NCI-H82 treated with DMSO at 0.1 percent for 48 hours (cell line): Measurements from ENCODE around the gene IVNS1ABP.
A peak's percentile ranks its signal among the peaks of the same experiment; 100 is the strongest.
"Not testable (repeated sequence)": the region's sequence is repeated elsewhere in the genome, so short reads cannot be mapped to it uniquely, and the experiment has no call there.

Experiments
- DNase-seq: peaks from one replicate; lab custom pipeline; 2025; ENCODE audit not compliant: unreplicated experiment; lab: John Stamatoyannopoulos, UW

IVNS1ABP gene

GRCh38 chr1:185334182-185334581 is 17.1 kb upstream of the IVNS1ABP start:
- no peak for DNase-seq

- no peak for DNase-seq
Measured at GRCh38 chr1:185328255-185328654, 11.2 kb upstream of the IVNS1ABP start.

- no peak for DNase-seq
Measured at GRCh38 chr1:185325413-185325812, 8.4 kb upstream of the IVNS1ABP start.

- no peak for DNase-seq
Measured at GRCh38 chr1:185324118-185324517, 7.1 kb upstream of the IVNS1ABP start.

GRCh38 chr1:185322636-185323035 is 5.6 kb upstream of the IVNS1ABP start:
- no peak for DNase-seq

- not testable (repeated sequence) for DNase-seq
Measured at GRCh38 chr1:185321653-185322221, 4.7 kb upstream of the IVNS1ABP start.

GRCh38 chr1:185321104-185321503 is 4.1 kb upstream of the IVNS1ABP start:
- DNase-seq, result not testable (repeated sequence)

- no peak for DNase-seq
Measured at GRCh38 chr1:185319139-185319475, 2.1 kb upstream of the IVNS1ABP start.

GRCh38 chr1:185318431-185319138 is 1.5 kb upstream of the IVNS1ABP start:
- DNase-seq, result no peak

- no peak for DNase-seq
Measured at GRCh38 chr1:185317886-185318310, 855 bp upstream of the IVNS1ABP start.

GRCh38 chr1:185316163-185317033 is 645 bp downstream of the IVNS1ABP start:
- peak; percentile 72 for DNase-seq

GRCh38 chr1:185315445-185316071 is 1.5 kb downstream of the IVNS1ABP start:
- DNase-seq, result no peak

- DNase-seq, result peak; percentile 18
Measured at GRCh38 chr1:185314411-185314810, 2.6 kb downstream of the IVNS1ABP start.

- no peak for DNase-seq
Measured at GRCh38 chr1:185312361-185313138, 4.5 kb downstream of the IVNS1ABP start.

GRCh38 chr1:185311589-185312225 is 5.3 kb downstream of the IVNS1ABP start:
- DNase-seq, result no peak

- no peak for DNase-seq
Measured at GRCh38 chr1:185309566-185309965, 7.5 kb downstream of the IVNS1ABP start.

- no peak for DNase-seq
Measured at GRCh38 chr1:185308126-185308525, 8.9 kb downstream of the IVNS1ABP start.

- no peak for DNase-seq
Measured at GRCh38 chr1:185305419-185305818, 11.6 kb downstream of the IVNS1ABP start.

GRCh38 chr1:185300152-185300551 is 16.9 kb downstream of the IVNS1ABP start:
- DNase-seq, result no peak

- no peak for DNase-seq
Measured at GRCh38 chr1:185297982-185298381, 19.1 kb downstream of the IVNS1ABP start.
